ENCODE results near the gene ADGRL3. TPM values are rescaled to one million over a fixed set of nuclear protein-coding genes. Genes with fewer than 3 reads are reported as not detected.

Gene ADGRL3
- total RNA-seq, 4 donors from 2014 or later, result 6.5 to 19.0 (median 14.0) TPM

- WGBS, result 89% methylated on average over 1 of the region's 1 CpG
- Histone ChIP-seq H3K9me3 (no peaks in the 10 kb centered on the region), H3K27ac (no peak overlapping the region), H3K27me3 (no peaks in the 10 kb centered on the region), H3K4me3 (no peak overlapping the region), H3K36me3 (no peaks in the 10 kb centered on the region), H3K4me1 (no peaks in the 10 kb centered on the region)
- DNase-seq (ENCODE audit: low spot score in 2 of 2), result no peak
- TF ChIP-seq CTCF (IDR thresholded peaks at IDR 0.05) (no peak), POLR2A (IDR thresholded peaks at IDR 0.05) (no peak), POLR2AphosphoS5 (IDR thresholded peaks at IDR 0.05) (no peak), EP300 (IDR thresholded peaks at IDR 0.05) (no peak)
Observed at GRCh38 chr4:61175495-61175894, 24.6 kb upstream of the ADGRL3 start.

GRCh38 chr4:61177367-61177766 lies 22.8 kb upstream of the ADGRL3 start:
- DNase-seq (ENCODE audit: low spot score in 2 of 2), result no peak
- H3K4me3 ChIP-seq, result no peak overlapping the region
- H3K9me3 ChIP-seq, result no peaks in the 10 kb centered on the region
- H3K27ac ChIP-seq, result no peak overlapping the region
- TF ChIP-seq CTCF (IDR thresholded peaks at IDR 0.05) (no peak), EP300 (IDR thresholded peaks at IDR 0.05) (no peak), POLR2A (IDR thresholded peaks at IDR 0.05) (no peak), POLR2AphosphoS5 (IDR thresholded peaks at IDR 0.05) (no peak)
- H3K27me3 ChIP-seq, result no peaks in the 10 kb centered on the region
- WGBS, result 97% methylated on average over 2 of the region's 2 CpGs
- no peaks in the 10 kb centered on the region for H3K4me1 ChIP-seq
- no peaks in the 10 kb centered on the region for H3K36me3 ChIP-seq

DNA sequence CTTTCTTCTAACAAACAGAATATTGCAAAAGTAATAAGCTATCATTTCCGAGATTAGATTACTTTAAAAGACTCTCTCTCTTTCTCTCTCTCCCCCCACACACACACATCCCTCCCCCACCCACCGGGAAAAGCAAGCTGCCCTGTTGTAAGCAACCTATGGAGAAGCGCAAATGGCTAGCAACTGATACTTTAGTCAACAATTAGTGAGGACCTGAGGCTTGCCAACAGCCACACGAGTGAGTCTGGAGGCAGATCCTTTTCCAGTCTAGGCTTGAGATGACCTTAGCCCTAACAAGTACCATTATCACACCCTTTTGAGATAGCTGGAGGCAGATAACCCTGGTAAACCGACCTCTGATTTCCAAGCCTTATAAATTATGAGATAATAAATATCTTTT lies 19.7 kb upstream of the ADGRL3 start:
- H3K36me3 ChIP-seq, result no peaks in the 10 kb centered on the region
- H3K4me1 ChIP-seq, result no peaks in the 10 kb centered on the region
- DNase-seq (ENCODE audit: low spot score in 2 of 2), result no peak
- no peaks in the 10 kb centered on the region for H3K27me3 ChIP-seq
- H3K9me3 ChIP-seq, result peaks cover 3% of the 10 kb centered on the region
- no peak overlapping the region for H3K4me3 ChIP-seq
- no peak overlapping the region for H3K27ac ChIP-seq
- no peak for TF ChIP-seq POLR2A (IDR thresholded peaks at IDR 0.05)
- 47% methylated on average over 5 of the region's 5 CpGs for WGBS

DNA sequence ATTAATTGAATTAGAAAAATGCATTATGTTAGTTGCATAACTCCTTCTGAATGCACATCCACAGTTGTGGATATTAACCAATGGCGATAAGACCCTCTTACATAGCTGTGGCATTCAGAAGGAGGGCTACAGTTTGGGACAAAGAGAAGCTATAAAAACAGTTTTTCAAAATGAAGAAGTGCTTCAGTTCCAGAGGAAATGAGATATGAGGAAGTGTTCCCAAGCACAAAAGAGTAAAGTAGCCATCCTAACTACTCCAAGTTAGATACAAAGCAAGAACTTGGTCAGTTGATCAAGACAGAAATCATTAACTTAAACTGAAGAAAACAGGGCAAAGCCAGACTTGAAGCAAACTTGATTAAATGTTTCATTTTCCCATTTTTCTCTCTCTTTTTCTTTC lies 17.2 kb upstream of the ADGRL3 start:
- Histone ChIP-seq H3K27me3 (no peaks in the 10 kb centered on the region), H3K36me3 (no peaks in the 10 kb centered on the region), H3K4me3 (no peak overlapping the region), H3K27ac (no peak overlapping the region), H3K4me1 (no peaks in the 10 kb centered on the region), H3K9me3 (peaks cover 3% of the 10 kb centered on the region)
- no peak for TF ChIP-seq EP300 (IDR thresholded peaks at IDR 0.05)
- TF ChIP-seq POLR2AphosphoS5 (IDR thresholded peaks at IDR 0.05), result no peak
- TF ChIP-seq CTCF (IDR thresholded peaks at IDR 0.05), result no peak
- TF ChIP-seq POLR2A (IDR thresholded peaks at IDR 0.05), result no peak
- WGBS, result 84% methylated on average over 1 of the region's 1 CpG
- no peak for DNase-seq (ENCODE audit: low spot score in 2 of 2)

- H3K27me3 ChIP-seq, result no peaks in the 10 kb centered on the region
- H3K4me1 ChIP-seq, result no peaks in the 10 kb centered on the region
- TF ChIP-seq EP300 (IDR thresholded peaks at IDR 0.05) (no peak), POLR2AphosphoS5 (IDR thresholded peaks at IDR 0.05) (no peak), POLR2A (IDR thresholded peaks at IDR 0.05) (no peak), CTCF (IDR thresholded peaks at IDR 0.05) (no peak)
- no peak overlapping the region for H3K27ac ChIP-seq
- H3K9me3 ChIP-seq, result peaks cover 3% of the 10 kb centered on the region
- H3K36me3 ChIP-seq, result no peaks in the 10 kb centered on the region
- no peak for DNase-seq (ENCODE audit: low spot score in 2 of 2)
- no peak overlapping the region for H3K4me3 ChIP-seq
Observed at GRCh38 chr4:61185288-61185687, 14.8 kb upstream of the ADGRL3 start.

DNA sequence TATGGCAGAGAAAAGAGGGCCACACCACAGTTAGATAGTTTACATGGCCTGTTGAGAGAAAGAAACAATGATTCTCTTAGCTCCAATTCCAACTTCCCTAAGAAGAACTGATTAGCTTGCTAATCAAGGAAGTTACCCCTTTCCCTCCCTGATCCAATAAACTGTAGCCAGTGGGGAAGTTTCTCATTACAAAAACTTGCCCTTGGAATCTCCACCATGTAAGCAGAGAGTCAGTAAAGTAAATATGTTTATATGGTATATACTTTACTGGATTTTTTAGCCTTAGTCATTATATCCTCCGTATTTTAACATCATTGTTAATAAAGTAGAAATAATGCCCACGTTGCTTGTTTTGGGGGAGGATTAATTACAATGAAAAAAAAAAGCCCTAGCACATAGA lies 7.7 kb upstream of the ADGRL3 start:
- Histone ChIP-seq H3K4me1 (no peaks in the 10 kb centered on the region), H3K4me3 (no peak overlapping the region), H3K27me3 (no peaks in the 10 kb centered on the region), H3K27ac (no peak overlapping the region), H3K36me3 (no peaks in the 10 kb centered on the region), H3K9me3 (no peaks in the 10 kb centered on the region)
- DNase-seq (ENCODE audit: low spot score in 2 of 2), result no peak
- 90% methylated on average over 2 of the region's 2 CpGs for WGBS
- TF ChIP-seq CTCF (IDR thresholded peaks at IDR 0.05), result no peak
- TF ChIP-seq EP300 (IDR thresholded peaks at IDR 0.05), result no peak
- no peak for TF ChIP-seq POLR2AphosphoS5 (IDR thresholded peaks at IDR 0.05)
- TF ChIP-seq POLR2A (IDR thresholded peaks at IDR 0.05), result no peak

Measured in suprapubic skin (tissue), 4 donors.